ENCODE results near the gene COX7B2. TPM values are rescaled to one million over a fixed set of nuclear protein-coding genes. Genes with fewer than 3 reads are reported as not detected.

COX7B2 gene
- total and polyA plus RNA-seq, 2 of the 4 experiments (the other 2 are of a cell fraction): not detected

DNA sequence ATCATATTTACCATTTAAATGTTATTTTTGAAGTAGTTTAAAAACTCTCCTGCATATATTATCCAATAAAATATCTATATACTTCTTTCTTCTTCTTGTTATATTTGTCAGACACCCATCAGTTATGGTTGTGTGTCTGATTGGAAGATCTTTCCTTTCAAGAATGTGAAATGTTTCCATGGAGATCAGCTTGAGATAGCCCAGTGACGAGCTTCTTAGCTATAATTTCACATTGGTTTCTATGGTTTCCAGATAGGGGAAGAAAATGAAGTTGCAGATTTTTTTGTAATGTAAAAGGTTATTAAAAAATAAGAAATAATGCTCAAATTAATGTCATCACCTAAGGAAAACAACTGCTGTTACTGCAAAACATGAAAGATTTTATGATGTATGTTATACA, 189.0 kb downstream of the COX7B2 start:
- Histone ChIP-seq H3K27me3 (ENCODE audit: control insufficient read depth, insufficient read depth, low read length) (no peaks in the 10 kb centered on the region), H4K20me1 (ENCODE audit: insufficient read depth, low read length) (no peaks in the 10 kb centered on the region), H2BK120ac (ENCODE audit: low read depth, low read length) (no peak overlapping the region), H3K18ac (ENCODE audit: low read depth, low read length) (no peak overlapping the region), H3K4me1 (ENCODE audit: control insufficient read depth, insufficient read depth, low read length) (no peaks in the 10 kb centered on the region), H3K23ac (ENCODE audit: low read depth, low read length) (no peak overlapping the region), H3K9ac (ENCODE audit: low read depth, low read length) (no peak overlapping the region), H4K91ac (ENCODE audit: insufficient read depth, low read depth, low read length) (no peak overlapping the region), H2BK15ac (ENCODE audit: low read depth, low read length) (no peak overlapping the region), H2AFZ (replicated peaks; ENCODE audit: low read length, poor library complexity) (no peak overlapping the region), H2BK20ac (ENCODE audit: low read depth, low read length) (no peak overlapping the region), H3K14ac (replicated peaks; ENCODE audit: low read depth, low read length) (no peak overlapping the region), H3K4ac (ENCODE audit: low read depth, low read length) (no peak overlapping the region), H3K36me3 (ENCODE audit: control insufficient read depth, insufficient read depth, low read length) (no peaks in the 10 kb centered on the region), H3K9me3 (ENCODE audit: control insufficient read depth, insufficient read depth, low read length) (no peaks in the 10 kb centered on the region), H4K5ac (ENCODE audit: low read depth, low read length) (no peak overlapping the region), H3K4me3 (ENCODE audit: insufficient read depth, low read depth, low read length) (no peak overlapping the region), H3K79me1 (ENCODE audit: low read depth in 1 of 2, low read length in 2 of 2) (no peaks in the 10 kb centered on the region), H2AK9ac (replicated peaks; ENCODE audit: low read depth, low read length, poor library complexity) (no peak overlapping the region), H3K27ac (ENCODE audit: insufficient read depth, low read length) (no peak overlapping the region), H3K9me1 (ENCODE audit: insufficient read depth, low read length) (no peaks in the 10 kb centered on the region), H4K8ac (ENCODE audit: low read depth in 2 of 2, low read length in 2 of 2) (no peak overlapping the region), H3K56ac (ENCODE audit: extremely low read depth, insufficient read depth, low read length) (no peak overlapping the region), H2BK5ac (ENCODE audit: low read depth, low read length, poor library complexity, severe bottlenecking) (no peak overlapping the region), H3K4me2 (ENCODE audit: low read depth, low read length) (no peak overlapping the region), H2AK5ac (ENCODE audit: low read depth, low read length) (no peak overlapping the region)
- in situ Hi-C loops (cut with MboI; ENCODE audit: low sequenced_read_pairs) (no loop called here), intact Hi-C loops (cut with micrococcal nuclease) (no loop called here), dilution Hi-C loops (cut with HindIII; ENCODE audit: low sequenced_read_pairs, unreplicated experiment) (no loop called here)
- WGBS, 2 experiments (ENCODE audit: extremely low coverage in 2 of 2, insufficient read length in 1 of 2): no CpG with 5 or more reads among the region's 1 CpG
- POLR2A ChIA-PET (ENCODE audit: unreplicated experiment): no interaction called here
- BruUV-seq (replicated peaks): no TSS peak
- CTCF ChIA-PET: no interaction called here
- ATAC-seq (ENCODE audit: low read depth): no peak
- no peak for DNase-seq
- TF ChIP-seq BHLHE40 (IDR thresholded peaks at IDR 0.05; ENCODE audit: low read depth, low read length) (no peak), RFX5 (IDR thresholded peaks at IDR 0.05; ENCODE audit: low read depth, low read length) (no peak), RAD21 (IDR thresholded peaks at IDR 0.05; ENCODE audit: low read length) (no peak), RCOR1 (IDR thresholded peaks at IDR 0.05; ENCODE audit: insufficient replicate concordance, low read length) (no peak), SMC3 (IDR thresholded peaks at IDR 0.05; ENCODE audit: low read depth, low read length) (no peak), CHD1 (IDR thresholded peaks at IDR 0.05; ENCODE audit: low read depth, low read length) (no peak)
- TF ChIP-seq, protein P1, sequence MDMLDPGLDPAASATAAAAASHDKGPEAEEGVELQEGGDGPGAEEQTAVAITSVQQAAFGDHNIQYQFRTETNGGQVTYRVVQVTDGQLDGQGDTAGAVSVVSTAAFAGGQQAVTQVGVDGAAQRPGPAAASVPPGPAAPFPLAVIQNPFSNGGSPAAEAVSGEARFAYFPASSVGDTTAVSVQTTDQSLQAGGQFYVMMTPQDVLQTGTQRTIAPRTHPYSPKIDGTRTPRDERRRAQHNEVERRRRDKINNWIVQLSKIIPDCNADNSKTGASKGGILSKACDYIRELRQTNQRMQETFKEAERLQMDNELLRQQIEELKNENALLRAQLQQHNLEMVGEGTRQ (IDR thresholded peaks at IDR 0.05; ENCODE audit: low read depth, low read length): no peak

Measured in IMR-90 (cell line).